Measurements from ENCODE around the gene F10.

- TF ChIP-seq CTCF (conservative IDR thresholded peaks at IDR 0.05; ENCODE audit: low read length) (no peak), EZH2phosphoT487 (IDR thresholded peaks at IDR 0.05; ENCODE audit: borderline replicate concordance) (no peak)
Observed at GRCh38 chr13:113135281-113135760, 12.7 kb downstream of the F10 start.
